Ovary (tissue), 9 donors: ENCODE data around the gene LTN1. TPM values are rescaled to one million over a fixed set of nuclear protein-coding genes. Genes with fewer than 3 reads are reported as not detected.

Experiments
- DNase-seq, 5 donors: peaks; one replicate each; pipeline ENCODE4 v3.0.0-alpha.2; 2019 to 2020
- H3K27ac ChIP-seq, 2 donors: fragments of 200-600 bp; one replicate each; pipeline versions ENCODE4 v1.5.1 to v1.8.0; 2019 to 2022
- H3K27me3 ChIP-seq: fragments of 200-600 bp; one replicate; pipeline ENCODE4 v1.8.0; 2022
- H3K36me3 ChIP-seq: fragments of 200-600 bp; sonication (generic); one replicate; pipeline ENCODE4 v1.5.1; 2019
- H3K4me1 ChIP-seq: one replicate; pipeline ENCODE4 v1.8.1; 2013; ENCODE audit warnings: mild to moderate bottlenecking, moderate library complexity; ENCODE audit not compliant: insufficient read depth
- H3K4me3 ChIP-seq: fragments of 200-600 bp; sonication (generic); one replicate; pipeline ENCODE4 v1.5.1; 2017
- H3K9me3 ChIP-seq, 2 donors: fragments of 200-600 bp in 1 of 2; sonication (generic) in 1 of 2; one replicate each; pipeline versions ENCODE4 v1.5.1 to v1.8.1; 2013 to 2019; ENCODE audit warnings: mild to moderate bottlenecking in 1 of 2, moderate library complexity in 1 of 2
- CTCF ChIP-seq, 3 donors: fragments of 450-650 bp in 2 of 3; fragments of 200-600 bp in 1 of 3; IDR thresholded peaks; one replicate each; pipeline versions ENCODE4 v1.5.1 to v1.8.0; 2016 to 2022; ENCODE audit warnings: antibody characterized with exemption in 3 of 3, mild to moderate bottlenecking in 1 of 3
- EP300 ChIP-seq: sonication (generic); formaldehyde crosslinking; IDR thresholded peaks from one replicate; pipeline ENCODE4 v1.6.1; 2017; ENCODE audit warnings: antibody characterized with exemption
- POLR2A ChIP-seq: fragments of 450-650 bp; IDR thresholded peaks from one replicate; pipeline ENCODE4 v1.6.1; 2017; ENCODE audit warnings: antibody characterized with exemption, mild to moderate bottlenecking, moderate library complexity
- WGBS, 3 donors: extraction: QIAGEN DNeasy Blood & Tissue Kit in 1 of 3; methylation state at CpG; one replicate each; pipeline versions ENCODE4 v1.1.5 to v1.1.7; 2013 to 2017; 5-methylcytosine and 5-hydroxymethylcytosine counted together
- intact Hi-C, 4 donors: fragments of 100-400 bp; cut with DNase I; formaldehyde crosslinking; loops; one replicate each; pipeline versions ENCODE4 v1.11.0 to v1.15.1; 2022 to 2023
- polyA plus RNA-seq, 2 donors: library from polyadenylated mRNA; stranded (reverse); fragments of 200-250 nt in 1 of 2; fragments of 350-450 nt in 1 of 2; fragmentation: Illumina TruSeq in 1 of 2; extraction: RNeasy Lipid Tissue Mini Kit (QIAGEN cat#74804) in 1 of 2; gene quantifications; one replicate each; pipeline ENCODE4 v1.2.3, GENCODE V29; 2013 to 2014
- total RNA-seq, 7 donors: library from RNA; depleted of rRNA in 2 of 7; stranded (reverse); fragments of >200 nt in 2 of 7; fragmentation: NEBNext Ultra II Directional in 3 of 7; extraction: Animal tissue kit (Norgen Biotek cat#: 25700) in 3 of 7; gene quantifications; one replicate each; pipeline versions ENCODE4 v1.1.0 to v1.2.4, GENCODE V29; 2016 to 2023
- donor health status: DM: no; HTN: no; CAD: no; lungs with moderate emphysema.
- donor health status: DM: no; HTN: no; CAD: no.
- donor health status: Bipolar disorder and iron deficiency.
- donor health status: DM: yes; HTN: yes; CAD: no.
- donor health status: DM: no; HTN: no; CAD: no.
- donor health status: DM: yes; HTN: yes; CAD: no.

The LTN1 gene
- total and polyA plus RNA-seq, 9 donors, result 6.3 to 24.5 (median 18.2) TPM

GRCh38 chr21:28972398-28972797 lies 20.3 kb downstream of the LTN1 start:
- TF ChIP-seq CTCF (IDR thresholded peaks at IDR 0.05), result no peak
- no peak for TF ChIP-seq EP300
- no peak for TF ChIP-seq POLR2A
- Histone ChIP-seq H3K9me3 (no peaks in the 10 kb centered on the region), H3K4me3 (no peak overlapping the region), H3K36me3 (no peaks in the 10 kb centered on the region), H3K27me3 (no peaks in the 10 kb centered on the region), H3K27ac (no peak overlapping the region), H3K4me1 (no peaks in the 10 kb centered on the region)
- no peak for DNase-seq
- intact Hi-C loops, result no loop called here
- 88 to 98% (median 94%) methylated on average over 6 of the region's 6 CpGs for WGBS, 3 donors

- Histone ChIP-seq H3K4me1 (no peaks in the 10 kb centered on the region), H3K27me3 (no peaks in the 10 kb centered on the region), H3K4me3 (no peak overlapping the region), H3K36me3 (no peaks in the 10 kb centered on the region), H3K9me3 (no peaks in the 10 kb centered on the region), H3K27ac (no peak overlapping the region)
- TF ChIP-seq CTCF (IDR thresholded peaks at IDR 0.05), result no peak
- TF ChIP-seq EP300, result no peak
- TF ChIP-seq POLR2A, result no peak
- no peak for DNase-seq
- WGBS, 3 donors, result 73 to 80% (median 74%) methylated on average over 2 of the region's 2 CpGs
- intact Hi-C loops, result no loop called here
Measured at GRCh38 chr21:28971171-28971570, 21.5 kb downstream of the LTN1 start.

GRCh38 chr21:28963831-28964230 lies 28.8 kb downstream of the LTN1 start:
- no peak overlapping the region for H3K27ac ChIP-seq

GRCh38 chr21:28962465-28962864 lies 30.2 kb downstream of the LTN1 start:
- H3K27ac ChIP-seq, result no peak overlapping the region
- no peaks in the 10 kb centered on the region for H3K36me3 ChIP-seq
- WGBS, 3 donors, result 83 to 90% (median 84%) methylated on average over 2 of the region's 2 CpGs
- DNase-seq, result no peak
- intact Hi-C loops, result no loop called here
- TF ChIP-seq EP300 (no peak), CTCF (IDR thresholded peaks at IDR 0.05) (no peak), POLR2A (no peak)
- H3K4me1 ChIP-seq, result no peaks in the 10 kb centered on the region
- no peak overlapping the region for H3K4me3 ChIP-seq
- no peaks in the 10 kb centered on the region for H3K27me3 ChIP-seq
- no peaks in the 10 kb centered on the region for H3K9me3 ChIP-seq

More at GRCh38 chr21:28963831-28964230, 28.8 kb downstream of the LTN1 start:
- no peak overlapping the region for H3K4me3 ChIP-seq
- H3K9me3 ChIP-seq, result no peaks in the 10 kb centered on the region
- 95 to 100% (median 97%) methylated on average over 1 of the region's 1 CpG for WGBS, 3 donors
- no peaks in the 10 kb centered on the region for H3K4me1 ChIP-seq
- DNase-seq, result no peak
- H3K27me3 ChIP-seq, result no peaks in the 10 kb centered on the region
- TF ChIP-seq CTCF (IDR thresholded peaks at IDR 0.05) (no peak), POLR2A (no peak), EP300 (no peak)
- intact Hi-C loops, result no loop called here
- no peaks in the 10 kb centered on the region for H3K36me3 ChIP-seq
